Neural crest cell (in vitro differentiated cells): ENCODE measurements around the gene S100A1. TPM values are rescaled to one million over a fixed set of nuclear protein-coding genes. Genes with fewer than 3 reads are reported as not detected.
"Not testable (repeated sequence)": the region's sequence is repeated elsewhere in the genome, so short reads cannot be mapped to it uniquely, and the experiment has no call there.

Source experiments
- DNase-seq: peaks from one replicate; pipeline ENCODE4 v3.0.0; 2021; ENCODE audit warnings: low read depth, mixed read lengths, low spot score
- H3K27ac Mint-ChIP-seq: one replicate; pipeline ENCODE4 v1.8.0; 2021; ENCODE audit warnings: mild to moderate bottlenecking, mixed read lengths; ENCODE audit not compliant: unreplicated experiment
- H3K27me3 Mint-ChIP-seq: 2 replicates; pipeline ENCODE4 v1.8.0; 2021; ENCODE audit warnings: low read depth, mild to moderate bottlenecking, mixed read lengths
- H3K36me3 Mint-ChIP-seq: 2 replicates; pipeline ENCODE4 v1.8.0; 2021; ENCODE audit warnings: low read depth, mild to moderate bottlenecking, mixed read lengths
- H3K4me1 Mint-ChIP-seq: 2 replicates; pipeline ENCODE4 v1.8.0; 2021; ENCODE audit warnings: mixed read lengths
- H3K4me3 Mint-ChIP-seq: one replicate; pipeline ENCODE4 v1.8.0; 2021; ENCODE audit warnings: mild to moderate bottlenecking, mixed read lengths
- H3K9me3 Mint-ChIP-seq: 2 replicates; pipeline ENCODE4 v1.8.0; 2021; ENCODE audit warnings: mixed read lengths
- total RNA-seq: library from RNA; stranded (reverse); gene quantifications from 2 replicates; pipeline ENCODE4 v1.2.1, GENCODE V29; 2021
- TF ChIP-seq, protein P1 (sequence below): fragments of 200-600 bp; sonication (generic); conservative IDR thresholded peaks from 2 replicates; pipeline ENCODE4 v1.5.0; 2021; ENCODE audit warnings: antibody characterized with exemption, mild to moderate bottlenecking

The S100A1 gene
- total RNA-seq, 1 donor from 2014 or later, result not detected

GRCh38 chr1:153638261-153638660 lies 10.0 kb downstream of the S100A1 start:
- Mint-ChIP-seq H3K9me3 (peaks cover 1% of the 10 kb centered on the region), H3K27me3 (no peaks in the 10 kb centered on the region), H3K4me3 (no peak overlapping the region), H3K4me1 (peaks cover 34% of the 10 kb centered on the region), H3K36me3 (peaks cover 29% of the 10 kb centered on the region), H3K27ac (no peak overlapping the region)
- TF ChIP-seq, protein P1, sequence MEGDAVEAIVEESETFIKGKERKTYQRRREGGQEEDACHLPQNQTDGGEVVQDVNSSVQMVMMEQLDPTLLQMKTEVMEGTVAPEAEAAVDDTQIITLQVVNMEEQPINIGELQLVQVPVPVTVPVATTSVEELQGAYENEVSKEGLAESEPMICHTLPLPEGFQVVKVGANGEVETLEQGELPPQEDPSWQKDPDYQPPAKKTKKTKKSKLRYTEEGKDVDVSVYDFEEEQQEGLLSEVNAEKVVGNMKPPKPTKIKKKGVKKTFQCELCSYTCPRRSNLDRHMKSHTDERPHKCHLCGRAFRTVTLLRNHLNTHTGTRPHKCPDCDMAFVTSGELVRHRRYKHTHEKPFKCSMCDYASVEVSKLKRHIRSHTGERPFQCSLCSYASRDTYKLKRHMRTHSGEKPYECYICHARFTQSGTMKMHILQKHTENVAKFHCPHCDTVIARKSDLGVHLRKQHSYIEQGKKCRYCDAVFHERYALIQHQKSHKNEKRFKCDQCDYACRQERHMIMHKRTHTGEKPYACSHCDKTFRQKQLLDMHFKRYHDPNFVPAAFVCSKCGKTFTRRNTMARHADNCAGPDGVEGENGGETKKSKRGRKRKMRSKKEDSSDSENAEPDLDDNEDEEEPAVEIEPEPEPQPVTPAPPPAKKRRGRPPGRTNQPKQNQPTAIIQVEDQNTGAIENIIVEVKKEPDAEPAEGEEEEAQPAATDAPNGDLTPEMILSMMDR, result no peak
- no peak for DNase-seq

DNA sequence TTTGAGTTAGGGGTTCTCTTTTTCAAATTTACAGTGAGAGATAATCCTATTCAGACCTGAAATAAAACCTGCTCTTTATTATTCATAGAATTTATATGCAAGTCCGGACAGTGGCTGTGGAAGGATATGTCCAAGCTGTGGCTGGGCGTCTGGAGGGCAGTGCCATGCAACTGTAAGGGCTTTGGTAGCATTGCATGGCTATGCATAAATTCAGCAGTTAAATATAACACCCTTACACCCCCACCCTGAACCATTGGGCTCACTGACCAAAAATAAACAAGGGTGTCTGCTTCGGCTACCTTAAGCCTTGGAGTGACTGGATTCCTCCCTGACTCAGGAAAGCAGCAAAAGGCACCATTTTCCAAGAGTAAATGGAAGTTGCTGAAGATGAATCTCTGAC lies 11.0 kb downstream of the S100A1 start:
- H3K4me1 Mint-ChIP-seq, result peaks cover 29% of the 10 kb centered on the region
- no peak overlapping the region for H3K4me3 Mint-ChIP-seq
- H3K9me3 Mint-ChIP-seq, result no peaks in the 10 kb centered on the region
- H3K27me3 Mint-ChIP-seq, result no peaks in the 10 kb centered on the region
- DNase-seq, result no peak
- TF ChIP-seq, protein P1, result no peak
- H3K27ac Mint-ChIP-seq, result no peak overlapping the region
- peaks cover 27% of the 10 kb centered on the region for H3K36me3 Mint-ChIP-seq

DNA sequence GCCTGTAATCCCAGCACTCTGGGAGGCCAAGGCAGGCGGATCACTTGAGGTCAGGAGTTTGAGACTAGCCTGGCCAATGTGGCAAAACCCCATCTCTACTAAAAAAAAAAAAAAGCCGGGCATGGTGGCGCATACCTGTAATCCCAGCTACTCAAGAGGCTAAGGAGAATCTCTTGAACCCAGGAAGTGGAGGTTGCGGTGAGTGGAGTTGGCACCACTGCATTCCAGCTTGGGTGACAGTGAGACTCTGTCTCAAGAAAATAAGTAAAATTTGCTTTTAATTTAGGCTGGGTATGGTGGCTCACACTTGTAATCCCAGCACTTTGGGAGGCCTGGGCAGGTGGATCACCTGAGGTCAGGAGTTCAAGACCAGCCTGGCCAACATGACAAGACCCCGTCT lies 12.0 kb downstream of the S100A1 start:
- not testable (repeated sequence) for H3K27ac Mint-ChIP-seq, H3K9me3 Mint-ChIP-seq

GRCh38 chr1:153640861-153641260 lies 12.6 kb downstream of the S100A1 start:
- Mint-ChIP-seq H3K9me3 (no peaks in the 10 kb centered on the region), H3K27me3 (no peaks in the 10 kb centered on the region), H3K27ac (no peak overlapping the region), H3K36me3 (peaks cover 36% of the 10 kb centered on the region), H3K4me1 (peaks cover 18% of the 10 kb centered on the region), H3K4me3 (peak overlapping the region; percentile 2)
- TF ChIP-seq, protein P1, result no peak
- no peak for DNase-seq

More for the DNA sequence above, 12.0 kb downstream of the S100A1 start:
- peaks cover 30% of the 10 kb centered on the region for H3K36me3 Mint-ChIP-seq
- H3K4me1 Mint-ChIP-seq, result peaks cover 22% of the 10 kb centered on the region
- not testable (repeated sequence) for H3K4me3 Mint-ChIP-seq, DNase-seq, H3K27me3 Mint-ChIP-seq

DNA sequence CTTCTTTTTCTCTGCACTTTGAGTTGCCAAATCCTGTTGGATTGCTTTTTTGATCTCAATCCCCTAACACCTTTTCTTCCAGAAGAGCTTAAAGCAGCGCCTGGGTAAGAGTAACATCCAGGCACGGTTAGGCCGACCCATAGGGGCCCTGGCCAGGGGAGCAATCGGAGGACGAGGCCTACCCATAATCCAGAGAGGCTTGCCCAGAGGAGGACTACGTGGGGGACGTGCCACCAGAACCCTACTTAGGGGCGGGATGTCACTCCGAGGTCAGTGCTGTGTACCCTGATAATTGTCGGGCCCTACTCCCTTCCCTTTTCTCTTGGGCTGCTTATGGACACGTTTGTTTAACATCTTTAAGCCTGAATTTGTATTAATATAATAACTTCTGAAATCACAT lies 13.9 kb downstream of the S100A1 start:
- TF ChIP-seq, protein P1, result no peak
- H3K9me3 Mint-ChIP-seq, result no peaks in the 10 kb centered on the region
- no peak for DNase-seq
- no peak overlapping the region for H3K27ac Mint-ChIP-seq
- no peaks in the 10 kb centered on the region for H3K27me3 Mint-ChIP-seq
- H3K36me3 Mint-ChIP-seq, result peaks cover 36% of the 10 kb centered on the region
- H3K4me1 Mint-ChIP-seq, result peaks cover 12% of the 10 kb centered on the region
- no peak overlapping the region for H3K4me3 Mint-ChIP-seq

GRCh38 chr1:153643100-153643499 lies 14.9 kb downstream of the S100A1 start:
- peaks cover 11% of the 10 kb centered on the region for H3K4me1 Mint-ChIP-seq
- no peaks in the 10 kb centered on the region for H3K27me3 Mint-ChIP-seq
- DNase-seq, result no peak
- H3K9me3 Mint-ChIP-seq, result no peaks in the 10 kb centered on the region
- TF ChIP-seq, protein P1, result no peak
- peaks cover 35% of the 10 kb centered on the region for H3K36me3 Mint-ChIP-seq
- peak overlapping the region; percentile 5 for H3K4me3 Mint-ChIP-seq
- H3K27ac Mint-ChIP-seq, result no peak overlapping the region
